ENCODE results near the gene KNSTRN.

KNSTRN gene

GRCh38 chr15:40405501-40406381, 23.2 kb downstream of the KNSTRN start, which contains the start of gene IVD:
IVD (plus strand) TSS chr15:40405795; CDS start chr15:40405828, 33 bp downstream.
- DNase-seq = peak; percentile 97

GRCh38 chr15:40407330-40407990, 24.9 kb downstream of the KNSTRN start:
- no peak for DNase-seq

- DNase-seq = no peak
Measured at GRCh38 chr15:40409366-40409765, 26.8 kb downstream of the KNSTRN start.

- no peak for DNase-seq
Measured at GRCh38 chr15:40410476-40410875, 28.0 kb downstream of the KNSTRN start.

- DNase-seq = no peak
Measured at GRCh38 chr15:40412095-40412759, 29.7 kb downstream of the KNSTRN start.

GRCh38 chr15:40413036-40413435, 30.5 kb downstream of the KNSTRN start:
- no peak for DNase-seq

GRCh38 chr15:40414816-40415215, 32.3 kb downstream of the KNSTRN start:
- DNase-seq = no peak

- DNase-seq = no peak
Measured at GRCh38 chr15:40415226-40415625, 32.7 kb downstream of the KNSTRN start.

GRCh38 chr15:40416056-40416455, 33.5 kb downstream of the KNSTRN start:
- DNase-seq = no peak

- DNase-seq = no peak
Measured at GRCh38 chr15:40418126-40418525, 35.6 kb downstream of the KNSTRN start.

- DNase-seq = no peak
Measured at GRCh38 chr15:40420071-40420713, 37.7 kb downstream of the KNSTRN start.

- DNase-seq = peak; percentile 9
Measured at GRCh38 chr15:40420793-40421192, 38.3 kb downstream of the KNSTRN start.

- peak; percentile 72 for DNase-seq
Measured at GRCh38 chr15:40421246-40422157, 39.0 kb downstream of the KNSTRN start.

- no peak for DNase-seq
Measured at GRCh38 chr15:40424483-40425115, 42.1 kb downstream of the KNSTRN start.

- no peak for DNase-seq
Measured at GRCh38 chr15:40425681-40426080, 43.2 kb downstream of the KNSTRN start.

- DNase-seq = peak; percentile 92
Measured at GRCh38 chr15:40427188-40427587, 44.7 kb downstream of the KNSTRN start.

GRCh38 chr15:40428185-40428584, 45.7 kb downstream of the KNSTRN start:
- DNase-seq = no peak

GRCh38 chr15:40429068-40429710, 46.7 kb downstream of the KNSTRN start:
- DNase-seq = no peak

- peak; percentile 77 for DNase-seq
Measured at GRCh38 chr15:40430271-40430805, 47.8 kb downstream of the KNSTRN start.

GRCh38 chr15:40435023-40435709, 52.6 kb downstream of the KNSTRN start:
- DNase-seq = no peak
